DMS114 treated with DMSO at 0.1 percent for 48 hours (cell line): ENCODE data around the gene PJA2.
"Not testable (repeated sequence)": the region's sequence is repeated elsewhere in the genome, so short reads cannot be mapped to it uniquely, and the experiment has no call there.

Experiments used
- DNase-seq: peaks from one replicate; lab custom pipeline; 2025; ENCODE audit not compliant: unreplicated experiment; lab: John Stamatoyannopoulos, UW

Gene PJA2

GRCh38 chr5:109409844-109410388 is at the start of gene PJA2:
TSS of gene PJA2 (minus strand) at chr5:109409974. CDS start at chr5:109383433, 26,541 bp downstream.
- peak; percentile 99 for DNase-seq

DNA sequence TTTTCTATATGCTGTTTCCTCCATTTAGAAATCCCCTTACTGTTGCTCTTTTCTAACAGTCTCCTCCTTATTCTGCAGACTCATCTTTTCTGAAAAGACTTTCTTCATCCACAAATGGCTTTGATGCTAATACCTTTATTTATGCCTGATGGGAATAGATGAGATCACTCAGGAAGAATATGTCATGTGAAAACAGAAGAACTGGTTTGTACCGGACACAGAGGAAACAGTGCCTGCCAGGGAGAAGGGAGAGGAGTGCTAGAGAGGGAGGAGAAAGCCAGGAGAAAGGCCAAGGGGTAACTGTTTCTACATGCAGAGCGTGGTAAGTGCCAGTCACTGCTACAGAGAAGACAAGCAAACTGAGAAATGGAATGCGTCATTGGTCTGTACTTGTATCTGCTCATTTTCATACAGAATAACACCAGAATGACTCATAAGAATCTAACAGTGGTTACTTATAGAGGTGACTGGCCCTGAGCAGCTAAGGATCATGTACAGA is 45.9 kb upstream of the PJA2 start:
- DNase-seq, result no peak

DNA sequence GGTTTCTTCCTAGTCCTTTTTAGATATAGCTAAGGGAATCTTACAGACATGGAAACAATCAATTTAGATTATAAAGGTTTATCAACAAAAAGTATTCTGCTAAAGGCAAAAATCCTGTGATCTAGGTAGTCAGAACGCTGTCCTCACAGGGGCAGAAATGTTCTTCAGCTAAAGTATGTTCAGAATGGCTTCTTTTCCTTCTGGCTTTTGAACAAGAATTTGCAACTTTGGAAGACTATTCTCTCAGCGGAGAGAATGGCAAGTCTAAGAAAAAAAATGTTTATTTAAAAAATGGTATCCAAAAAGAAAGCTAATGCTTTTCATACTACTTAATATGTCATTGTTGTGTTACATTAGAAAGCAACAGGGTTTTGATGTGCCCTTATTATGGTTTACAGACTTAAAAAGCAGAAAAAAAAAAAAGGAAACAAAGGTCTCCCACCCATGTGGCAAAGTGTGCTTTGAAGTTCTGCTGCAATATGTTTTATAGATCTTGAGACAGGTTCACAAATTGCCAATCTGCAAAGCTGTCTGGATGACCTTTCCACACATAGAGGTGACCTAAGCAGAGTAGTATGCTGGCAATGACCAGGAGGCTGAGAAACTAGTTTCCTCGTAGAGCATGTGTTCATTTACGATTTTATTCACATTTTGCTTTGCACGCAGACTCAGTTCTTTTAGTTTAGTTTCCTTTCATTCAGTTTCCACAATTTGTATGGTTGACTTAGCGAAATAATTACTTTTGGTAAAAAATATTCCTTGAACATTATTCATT is 45.1 kb upstream of the PJA2 start:
- DNase-seq, result no peak

- no peak for DNase-seq
Measured at GRCh38 chr5:109453251-109453650, 43.5 kb upstream of the PJA2 start.

- DNase-seq, result no peak
Measured at GRCh38 chr5:109452661-109453060, 42.9 kb upstream of the PJA2 start.

GRCh38 chr5:109451146-109451545 is 41.4 kb upstream of the PJA2 start:
- DNase-seq, result no peak

- DNase-seq, result no peak
Measured at GRCh38 chr5:109450129-109450877, 40.5 kb upstream of the PJA2 start.

DNA sequence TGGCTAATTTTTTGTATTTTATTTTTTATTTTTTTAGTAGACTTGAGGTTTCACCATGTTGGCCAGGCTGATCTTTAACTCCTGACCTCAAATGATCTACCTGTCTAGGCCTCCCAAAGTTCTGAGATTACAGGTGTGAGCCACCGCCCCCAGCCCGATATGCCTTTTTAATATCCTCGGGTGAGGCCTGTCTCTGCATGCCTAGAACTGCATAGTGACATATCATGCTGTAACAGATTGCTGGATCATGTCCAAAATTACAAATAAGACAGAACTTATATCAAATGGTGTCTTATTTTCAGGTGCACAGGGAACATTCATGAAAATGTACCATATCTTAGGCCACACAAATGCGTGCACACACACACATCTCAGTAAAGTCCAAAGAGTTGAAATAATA is 39.1 kb upstream of the PJA2 start:
- DNase-seq, result no peak

DNA sequence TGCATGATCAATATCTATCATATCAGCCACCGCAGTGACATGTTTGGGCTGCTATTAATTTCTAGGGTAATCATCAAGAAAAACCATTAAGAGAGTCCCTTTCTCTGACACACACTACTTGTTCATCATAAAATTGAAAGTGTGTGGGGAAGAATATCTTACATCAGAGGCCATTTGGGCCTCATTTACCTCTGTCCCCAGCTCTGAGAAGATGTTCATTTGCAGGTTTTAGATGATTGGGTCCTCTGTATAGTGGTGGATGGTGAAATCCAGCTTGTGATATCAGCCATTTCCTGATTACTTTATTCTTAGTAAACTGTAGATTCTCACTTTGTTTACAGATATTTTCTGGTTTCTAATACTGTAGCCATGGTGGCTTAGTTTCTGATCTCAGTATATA is 29.8 kb upstream of the PJA2 start:
- no peak for DNase-seq

GRCh38 chr5:109426075-109426474 is 16.3 kb upstream of the PJA2 start:
- DNase-seq, result no peak

- DNase-seq, result not testable (repeated sequence)
Measured at GRCh38 chr5:109425521-109425920, 15.7 kb upstream of the PJA2 start.

DNA sequence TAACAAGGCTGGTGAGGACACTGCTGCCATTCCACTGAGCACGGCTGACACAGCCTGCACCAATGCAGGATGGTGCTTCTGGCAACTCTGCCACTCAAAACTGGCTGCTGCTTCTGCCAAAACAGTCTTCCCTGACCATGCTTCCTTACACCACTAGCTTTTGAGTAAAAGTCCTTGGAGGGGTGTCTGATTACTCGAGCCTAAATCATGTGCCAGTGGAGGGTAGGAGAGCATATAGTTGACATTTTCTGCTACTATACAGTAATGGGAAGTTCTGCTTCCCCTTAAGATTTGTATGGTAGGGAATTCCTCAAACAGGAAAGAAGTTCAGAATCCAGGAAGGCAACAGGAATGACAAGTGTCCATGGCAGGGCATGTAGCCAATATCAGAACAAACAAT is 12.2 kb upstream of the PJA2 start:
- no peak for DNase-seq

- DNase-seq, result no peak
Measured at GRCh38 chr5:109418712-109419352, 9.1 kb upstream of the PJA2 start.

DNA sequence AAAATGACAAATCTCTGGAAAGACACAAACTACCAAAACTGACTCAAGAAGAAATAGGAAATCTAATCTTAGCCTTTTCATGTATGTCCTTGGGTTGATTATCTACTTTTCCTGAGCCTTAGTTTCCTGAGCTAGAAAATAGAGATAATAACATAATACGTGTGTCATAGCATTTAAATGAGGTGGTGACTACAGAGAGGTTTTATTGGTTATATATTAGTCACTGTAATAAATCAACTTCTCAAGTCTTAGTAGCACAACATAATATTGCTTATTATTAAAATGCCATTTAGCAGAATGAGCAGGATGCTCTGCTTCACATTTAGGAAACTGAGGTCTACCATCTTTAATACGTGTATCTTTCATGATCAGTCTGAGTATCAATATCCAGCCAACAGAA is 7.1 kb upstream of the PJA2 start:
- no peak for DNase-seq

GRCh38 chr5:109413921-109414461 is 4.2 kb upstream of the PJA2 start:
- DNase-seq, result not testable (repeated sequence)

- DNase-seq, result no peak
Measured at GRCh38 chr5:109413458-109413857, 3.7 kb upstream of the PJA2 start.

DNA sequence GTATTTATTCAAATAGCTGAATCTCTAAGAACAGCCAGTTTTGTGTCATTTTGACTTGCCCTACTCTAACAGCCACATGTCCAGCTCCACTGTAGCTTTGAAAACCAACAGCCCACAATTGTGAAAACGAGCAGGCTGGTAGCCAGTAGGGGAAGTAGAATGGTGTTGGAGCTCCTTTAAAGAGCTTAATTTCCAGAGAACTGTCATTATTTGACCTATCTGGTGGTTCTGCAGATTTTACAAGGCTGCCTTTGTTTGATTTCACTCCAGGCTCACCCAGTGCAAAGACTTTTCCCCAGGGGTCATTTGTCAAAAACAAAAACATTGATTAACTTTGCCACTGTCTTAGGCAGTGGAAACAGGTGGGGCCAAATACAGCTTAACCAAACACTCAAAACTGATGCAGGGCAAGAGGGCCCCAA is 3.2 kb upstream of the PJA2 start:
- no peak for DNase-seq

GRCh38 chr5:109411627-109412026 is 1.9 kb upstream of the PJA2 start:
- no peak for DNase-seq

DNA sequence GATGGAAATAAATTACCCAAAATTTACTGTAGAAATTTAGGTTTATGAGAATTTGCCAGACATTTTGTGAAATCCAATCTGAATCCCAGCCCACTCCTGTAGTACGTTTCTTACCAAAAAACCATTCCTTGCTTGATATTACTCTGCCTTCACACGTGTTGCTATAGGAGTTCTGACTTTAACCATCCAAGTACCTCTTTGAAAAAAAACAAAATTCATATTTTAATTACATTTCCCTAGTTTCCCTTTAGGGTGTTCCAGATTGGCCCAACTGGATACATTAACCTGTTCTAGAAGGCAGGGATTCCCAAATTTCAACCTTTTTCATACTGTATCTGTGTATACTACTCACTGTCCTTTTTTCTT is 1.4 kb upstream of the PJA2 start:
- DNase-seq, result no peak

DNA sequence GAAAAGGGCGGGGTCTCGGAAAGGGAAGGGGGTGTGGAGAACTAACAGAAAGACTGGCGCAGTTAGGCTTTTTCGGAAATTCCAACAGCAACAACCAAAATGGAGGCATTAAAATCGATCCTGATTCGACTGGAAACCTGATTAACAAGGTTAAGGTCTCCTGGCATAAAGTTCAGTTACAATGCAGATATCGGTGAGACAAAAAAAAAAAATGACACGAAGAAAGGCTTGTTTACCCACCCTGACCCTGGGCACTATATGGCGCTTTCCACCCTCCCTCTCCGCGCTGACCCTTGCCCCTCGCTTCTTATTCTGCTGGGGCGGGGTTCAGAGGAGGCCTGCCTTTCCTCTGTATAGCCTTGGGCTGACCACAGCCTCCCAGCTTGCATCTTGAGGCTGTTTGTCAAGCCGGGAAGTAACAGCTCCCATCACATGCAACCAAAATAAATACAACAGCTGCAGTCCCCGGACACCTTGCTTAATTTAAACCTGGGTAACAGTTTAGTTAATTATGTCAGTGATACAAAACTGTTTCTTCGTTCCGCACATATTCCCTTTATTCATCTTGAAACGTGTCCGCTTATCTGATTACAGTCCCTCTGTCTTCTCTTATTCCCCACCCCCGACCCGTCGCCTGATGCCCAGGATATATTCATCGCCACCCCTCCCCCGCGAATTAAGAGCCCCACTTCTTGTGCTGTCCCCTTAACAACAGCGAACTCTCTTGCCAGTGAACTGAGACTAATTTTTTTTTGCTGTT is 795 bp upstream of the PJA2 start:
- DNase-seq, result no peak
